Heart left ventricle (tissue), 16 donors: Measurements from ENCODE around the gene HIVEP1. TPM values are rescaled to one million over a fixed set of nuclear protein-coding genes. Genes with fewer than 3 reads are reported as not detected.

Source experiments
- ATAC-seq, 4 donors: fragments of 200-7000 bp; cut with Tn5 transposase; one replicate each; pipeline ENCODE4 v1.9.1; 2020 to 2022; ENCODE audit warnings: moderate library complexity in 4 of 4, mild to moderate bottlenecking in 3 of 4, moderate number of reproducible peaks in 1 of 4
- DNase-seq, 5 donors: peaks; one replicate each; pipeline ENCODE4 v3.0.0-alpha.2; 2020
- H3K27ac ChIP-seq, 12 donors: fragments of 200-600 bp; sonication (generic) in 4 of 12; one replicate each; pipeline versions ENCODE4 v1.5.0 to v1.8.0; 2016 to 2022; ENCODE audit warnings: mild to moderate bottlenecking in 2 of 12
- H3K27me3 ChIP-seq, 9 donors: fragments of 200-600 bp; sonication (generic) in 2 of 9; one replicate each; pipeline versions ENCODE4 v1.5.1 to v1.8.0; 2016 to 2022; ENCODE audit warnings: mild to moderate bottlenecking in 3 of 9
- H3K36me3 ChIP-seq, 9 donors: fragments of 200-600 bp; sonication (generic) in 2 of 9; one replicate each; pipeline versions ENCODE4 v1.5.0 to v1.8.0; 2018 to 2022; ENCODE audit warnings: mild to moderate bottlenecking in 2 of 9
- H3K4me1 ChIP-seq, 12 donors: fragments of 200-600 bp; sonication (generic) in 4 of 12; one replicate each; pipeline versions ENCODE4 v1.5.0 to v1.8.0; 2016 to 2022; ENCODE audit warnings: mild to moderate bottlenecking in 3 of 12
- H3K4me3 ChIP-seq, 12 donors: fragments of 200-600 bp; sonication (generic) in 4 of 12; one replicate each; pipeline versions ENCODE4 v1.5.0 to v1.8.0; 2017 to 2022; ENCODE audit warnings: mild to moderate bottlenecking in 9 of 12, moderate library complexity in 4 of 12
- H3K9me3 ChIP-seq, 12 donors: fragments of 200-600 bp; sonication (generic) in 4 of 12; one replicate each; pipeline versions ENCODE4 v1.5.0 to v1.8.0; 2016 to 2022; ENCODE audit warnings: mild to moderate bottlenecking in 1 of 12
- CTCF ChIP-seq, 12 donors: fragments of 200-600 bp; sonication (generic) in 4 of 12; IDR thresholded peaks; one replicate each; pipeline versions ENCODE4 v1.5.0 to v1.8.0; 2018 to 2022; ENCODE audit warnings: antibody characterized with exemption in 12 of 12, mild to moderate bottlenecking in 5 of 12
- POLR2A ChIP-seq, 2 donors: fragments of 450-650 bp; IDR thresholded peaks; one replicate each; pipeline ENCODE4 v1.6.1; 2017; ENCODE audit warnings: antibody characterized with exemption in 2 of 2, mild to moderate bottlenecking in 2 of 2, moderate library complexity in 2 of 2
- WGBS, 4 donors: extraction: QIAGEN DNeasy Blood & Tissue Kit in 2 of 4; methylation state at CpG; one replicate each; pipeline versions ENCODE4 v1.1.5 to v1.1.7; 2013 to 2018; 5-methylcytosine and 5-hydroxymethylcytosine counted together
- intact Hi-C, 10 donors: fragments of 100-400 bp; cut with DNase I; formaldehyde crosslinking; loops; one replicate each; pipeline versions ENCODE4 v1.11.1 to v1.14.2; 2022
- polyA plus RNA-seq, 2 donors: library from polyadenylated mRNA; stranded (reverse); fragments of 200-250 nt; gene quantifications; one replicate each; pipeline ENCODE4 v1.2.3, GENCODE V29; 2013
- total RNA-seq, 9 donors: library from RNA; depleted of rRNA in 2 of 9; stranded (reverse); fragments of >200 nt in 2 of 9; fragmentation: NEBNext Ultra II Directional in 3 of 9; extraction: Animal tissue kit (Norgen Biotek cat#: 25700) in 3 of 9; gene quantifications; one replicate each; pipeline versions ENCODE4 v1.1.0 to v1.2.4, GENCODE V29; 2016 to 2023
- donor health status: ischemic (EF 13 %, LVEDD 7.1; RV severe dilation, severe dysfunction).
- donor health status: healthy with polysubstance abuse.
- donor health status: DM: no; HTN: yes; CAD: no.
- donor health status: DM: no; HTN: no; CAD: no.
- donor health status: ischemic (EF 25% LVEDD 6.9; RV normal size, moderate dysfunction).
- donor health status: ischemic (EF 25% LVEDD 5.7; RV mildly dilated, moderate dysfunction).
- donor health status: healthy.
- donor health status: DM: yes; HTN: yes; CAD: no.
- donor health status: ischemic (EF 35%, LVEDD 5.7; RV mildly dilated, moderate dysfunction).
- donor health status: nonischemic (EF 11% LVEDD 7.7; RV severe dilation, severe dysfunction).
- donor health status: DM: yes; HTN: yes; CAD: no.
- donor health status: PGD.
- donor health status: ischemic (EF 29% LVEDD 5.4; RV normal size, mild dysfunction).
- donor health status: nonischemic (EF 23%, LVEDD 6.1; RV moderate dilation, normal function).

HIVEP1 gene
- total and polyA plus RNA-seq, 11 donors = 3.5 to 22.8 (median 12.5) TPM

- no peak for ATAC-seq
- no peak for TF ChIP-seq CTCF (IDR thresholded peaks at IDR 0.05)
- TF ChIP-seq POLR2A (IDR thresholded peaks at IDR 0.05) = no peak
- no peak for DNase-seq
- peaks cover 0 to 28% (median 15%) of the 10 kb centered on the region in 12 donors for H3K9me3 ChIP-seq
- H3K27me3 ChIP-seq = no peaks in the 10 kb centered on the region
- intact Hi-C loops = no loop called here
- H3K4me1 ChIP-seq = peaks cover 0 to 28% (median 14%) of the 10 kb centered on the region in 12 donors
- H3K4me3 ChIP-seq = no peak overlapping the region
- 92 to 100% (median 99%) methylated on average over 1 of the region's 1 CpG for WGBS, 4 donors
- no peak overlapping the region for H3K27ac ChIP-seq
- H3K36me3 ChIP-seq = peaks cover 0 to 5% (median 0%) of the 10 kb centered on the region in 9 donors
These were observed 14.7 kb downstream of the HIVEP1 start for GRCh38 chr6:12026833-12027232.

- 94 to 96% (median 96%) methylated on average over 4 of the region's 4 CpGs for WGBS, 4 donors
- Histone ChIP-seq H3K27ac (no peak overlapping the region), H3K9me3 (peaks cover 0 to 28% (median 15%) of the 10 kb centered on the region in 12 donors), H3K36me3 (peaks cover 0 to 5% (median 0%) of the 10 kb centered on the region in 9 donors), H3K27me3 (no peaks in the 10 kb centered on the region), H3K4me1 (peaks cover 0 to 26% (median 15%) of the 10 kb centered on the region in 12 donors), H3K4me3 (no peak overlapping the region)
- DNase-seq = no peak
- no peak for ATAC-seq
- TF ChIP-seq POLR2A (IDR thresholded peaks at IDR 0.05) = no peak
- TF ChIP-seq CTCF (IDR thresholded peaks at IDR 0.05) = no peak
- intact Hi-C loops = no loop called here
These were observed 16.1 kb downstream of the HIVEP1 start for GRCh38 chr6:12028213-12028612.

- peaks cover 0 to 34% (median 20%) of the 10 kb centered on the region in 12 donors for H3K4me1 ChIP-seq
- peaks cover 0 to 5% (median 0%) of the 10 kb centered on the region in 9 donors for H3K36me3 ChIP-seq
- TF ChIP-seq CTCF (IDR thresholded peaks at IDR 0.05) (no peak), POLR2A (IDR thresholded peaks at IDR 0.05) (no peak)
- 95 to 97% (median 96%) methylated on average over 4 of the region's 4 CpGs for WGBS, 4 donors
- no peak overlapping the region for H3K27ac ChIP-seq
- H3K4me3 ChIP-seq = no peak overlapping the region
- intact Hi-C loops = no loop called here
- peaks cover 0 to 28% (median 15%) of the 10 kb centered on the region in 12 donors for H3K9me3 ChIP-seq
- ATAC-seq = no peak
- DNase-seq = no peak
- H3K27me3 ChIP-seq = no peaks in the 10 kb centered on the region
These were observed 18.0 kb downstream of the HIVEP1 start for GRCh38 chr6:12029979-12030737.

GRCh38 chr6:12030993-12031550, 19.0 kb downstream of the HIVEP1 start:
- H3K27me3 ChIP-seq = no peaks in the 10 kb centered on the region
- peaks cover 0 to 32% (median 17%) of the 10 kb centered on the region in 12 donors for H3K4me1 ChIP-seq
- intact Hi-C loops = no loop called here
- H3K4me3 ChIP-seq = no peak overlapping the region
- H3K36me3 ChIP-seq = peaks cover 0 to 5% (median 0%) of the 10 kb centered on the region in 9 donors
- no peak overlapping the region for H3K27ac ChIP-seq
- WGBS, 4 donors = 97 to 100% (median 98%) methylated on average over 2 of the region's 2 CpGs
- TF ChIP-seq CTCF (IDR thresholded peaks at IDR 0.05) = no peak
- TF ChIP-seq POLR2A (IDR thresholded peaks at IDR 0.05) = no peak
- ATAC-seq = no peak
- DNase-seq = no peak
- peaks cover 0 to 28% (median 15%) of the 10 kb centered on the region in 12 donors for H3K9me3 ChIP-seq
